SKM-1 (cell line): ENCODE measurements around the gene SKA2.
A peak's percentile ranks its signal among the peaks of the same experiment; 100 is the strongest.
"Not testable (repeated sequence)": the region's sequence is repeated elsewhere in the genome, so short reads cannot be mapped to it uniquely, and the experiment has no call there.

Experiments
- DNase-seq: peaks from one replicate; lab custom pipeline; 2025; ENCODE audit not compliant: unreplicated experiment; lab: John Stamatoyannopoulos, UW

The SKA2 gene

GRCh38 chr17:59154721-59155438 is at the start of gene SKA2:
SKA2 (minus strand) TSS chr17:59155186; CDS start chr17:59155163, 23 bp downstream.
- peak; percentile 100 for DNase-seq

GRCh38 chr17:59202320-59202719 is 47.3 kb upstream of the SKA2 start:
- DNase-seq: no peak

DNA sequence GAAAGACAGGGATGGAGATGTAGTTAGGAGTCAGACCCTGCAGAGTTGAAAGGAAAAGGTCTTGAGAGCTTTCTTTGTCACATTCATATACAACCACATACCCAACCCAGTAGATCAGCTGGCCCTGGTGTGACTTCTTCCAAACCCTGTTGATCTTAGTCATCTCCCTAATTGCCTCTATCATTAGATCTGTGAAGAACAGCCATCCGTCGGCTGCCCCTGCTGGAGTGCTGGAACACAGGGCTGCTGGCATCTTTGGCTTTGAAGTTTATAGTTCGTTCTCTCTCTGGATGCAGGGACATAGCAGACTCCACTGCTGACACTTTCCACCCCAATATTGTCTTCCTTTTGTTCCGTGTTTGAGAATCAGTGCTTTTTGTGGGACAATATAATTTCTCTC is 44.4 kb upstream of the SKA2 start:
- no peak for DNase-seq

DNA sequence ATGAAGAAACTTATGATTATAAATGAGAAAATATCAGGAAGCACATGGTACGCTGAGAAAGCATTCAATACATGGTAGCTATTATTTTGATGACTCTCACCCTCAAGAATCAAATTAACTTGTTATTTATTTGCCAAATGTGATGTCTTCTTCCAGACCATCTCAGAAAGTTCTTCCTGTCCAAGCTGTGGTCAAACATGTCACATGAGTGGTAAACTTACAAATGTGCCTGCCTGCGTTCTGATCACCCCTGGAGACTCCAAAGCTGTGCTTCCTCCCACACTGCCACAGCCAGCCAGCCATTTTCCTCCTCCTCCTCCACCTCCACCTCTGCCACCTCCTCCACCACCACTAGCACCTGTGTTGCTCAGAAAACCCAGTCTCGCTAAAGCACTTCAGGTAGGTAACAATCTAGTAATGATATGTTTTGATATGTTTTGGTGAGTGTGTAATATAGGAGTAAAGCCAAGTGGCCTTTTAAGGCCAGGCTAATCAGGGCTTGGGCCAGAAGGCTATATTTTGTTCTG is 38.4 kb upstream of the SKA2 start:
- DNase-seq: no peak

GRCh38 chr17:59190806-59191205 is 35.8 kb upstream of the SKA2 start:
- DNase-seq: no peak

DNA sequence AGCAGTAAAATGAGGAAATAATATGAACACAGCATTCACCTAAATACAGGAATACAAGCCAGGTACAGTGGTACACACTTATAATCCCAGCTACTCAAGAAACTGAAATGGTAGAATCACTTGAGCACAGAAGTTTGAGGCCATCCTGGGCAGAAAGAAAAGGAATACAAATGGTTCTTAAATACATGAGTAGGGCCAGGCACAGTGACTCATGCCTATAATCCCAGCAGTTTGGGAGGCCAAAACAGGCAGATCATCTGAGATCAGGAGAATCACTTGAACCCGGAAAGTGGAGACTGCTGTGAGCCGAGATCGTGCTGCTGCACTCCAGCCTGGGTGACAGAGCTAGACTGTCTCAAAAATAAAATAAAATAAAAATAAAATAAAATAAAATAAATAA is 31.9 kb upstream of the SKA2 start:
- DNase-seq: no peak

GRCh38 chr17:59185997-59186396 is 31.0 kb upstream of the SKA2 start:
- DNase-seq: no peak

DNA sequence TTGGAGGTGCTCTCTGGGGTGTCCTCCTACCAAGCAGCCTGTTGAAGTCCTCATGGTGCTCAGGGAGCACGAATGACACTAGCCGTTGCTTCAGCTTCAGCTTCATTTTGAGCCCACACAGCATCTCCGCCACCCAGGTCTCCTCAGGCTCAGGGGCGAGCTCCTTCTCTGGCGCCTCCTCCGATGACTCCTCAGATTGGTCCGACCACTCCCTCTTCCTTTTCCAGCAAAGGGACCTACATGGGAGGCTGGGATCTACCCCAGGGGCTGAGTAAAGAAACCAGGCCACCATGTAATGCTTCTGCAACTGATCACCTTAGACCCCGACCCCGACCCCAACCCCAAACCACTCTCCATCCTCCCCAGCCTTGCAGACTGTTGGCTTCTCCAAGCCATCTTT is 26.5 kb upstream of the SKA2 start:
- no peak for DNase-seq

DNA sequence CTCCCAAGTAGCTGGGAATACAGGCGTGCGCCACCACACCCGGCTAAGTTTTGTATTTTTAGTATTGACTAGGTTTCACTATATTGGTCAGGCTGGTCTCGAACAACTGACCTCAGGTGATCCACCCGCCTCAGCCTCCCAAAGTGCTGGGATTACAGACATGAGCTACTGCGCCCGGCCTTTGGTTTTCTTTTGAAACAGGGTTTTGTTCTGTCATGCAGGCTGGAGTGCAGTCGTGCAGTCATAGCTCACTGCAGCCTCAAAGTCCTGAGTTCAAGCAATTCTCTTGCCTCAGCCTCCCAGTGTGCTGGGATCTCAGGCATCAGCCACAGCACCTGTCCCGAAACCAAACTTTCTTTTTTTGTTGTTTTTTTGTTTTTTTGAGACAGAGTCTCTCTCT is 25.6 kb upstream of the SKA2 start:
- DNase-seq: no peak

- not testable (repeated sequence) for DNase-seq
These were observed 24.6 kb upstream of the SKA2 start for GRCh38 chr17:59179601-59180000.

DNA sequence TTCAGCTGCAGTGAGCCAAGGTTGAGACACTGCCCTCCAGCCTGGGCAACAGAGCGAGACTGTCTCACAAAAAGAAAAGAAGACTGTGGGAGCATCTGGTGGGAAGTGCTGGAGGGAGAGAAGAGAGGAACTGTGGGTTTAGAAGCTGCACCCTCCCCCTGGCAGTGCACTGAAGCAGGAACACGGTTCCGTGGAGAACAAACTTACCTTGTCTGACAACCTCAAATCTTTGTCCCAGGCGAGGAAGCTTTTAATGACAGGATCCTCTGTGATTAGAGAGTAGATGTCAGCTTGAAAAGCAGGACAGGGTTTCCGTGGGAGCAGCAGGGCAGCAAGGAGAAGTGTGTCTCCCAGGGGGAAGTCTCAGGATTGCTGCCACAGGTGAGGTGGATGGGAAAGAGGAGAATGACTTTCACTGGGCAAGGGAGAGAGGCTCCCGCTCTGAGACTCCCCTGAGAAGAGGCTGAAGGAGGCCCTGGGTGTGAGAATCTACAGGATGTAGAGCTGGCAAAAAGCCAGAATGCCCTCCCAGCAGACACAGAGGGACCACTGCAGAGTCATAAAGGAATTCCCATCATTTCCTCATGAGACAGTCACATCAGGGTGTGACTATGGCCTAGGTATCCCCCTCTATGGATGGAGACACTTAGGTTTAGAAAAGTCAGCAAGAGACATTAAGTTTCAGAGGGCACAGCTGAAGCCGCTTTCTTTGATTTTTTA is 23.4 kb upstream of the SKA2 start:
- no peak for DNase-seq

DNA sequence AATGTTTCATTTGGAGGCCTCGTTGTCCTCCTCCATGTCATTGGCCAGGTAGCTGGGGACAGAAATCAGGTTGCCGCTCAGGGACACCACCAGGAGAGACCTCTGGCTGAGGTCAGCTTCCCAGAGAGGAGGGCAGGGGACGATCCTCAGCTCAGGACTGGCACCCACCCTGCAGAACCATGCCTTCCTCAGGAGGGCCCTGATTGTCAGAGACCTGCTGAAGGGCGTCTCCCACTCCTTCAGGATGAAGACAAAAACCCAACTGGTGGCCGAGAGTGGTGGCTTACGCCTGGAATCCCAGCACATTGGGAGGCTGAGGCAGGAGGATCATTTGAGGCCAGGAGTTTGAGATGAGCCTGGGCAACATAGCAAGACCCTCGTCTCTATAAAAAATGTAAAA is 20.1 kb upstream of the SKA2 start:
- DNase-seq: no peak

DNA sequence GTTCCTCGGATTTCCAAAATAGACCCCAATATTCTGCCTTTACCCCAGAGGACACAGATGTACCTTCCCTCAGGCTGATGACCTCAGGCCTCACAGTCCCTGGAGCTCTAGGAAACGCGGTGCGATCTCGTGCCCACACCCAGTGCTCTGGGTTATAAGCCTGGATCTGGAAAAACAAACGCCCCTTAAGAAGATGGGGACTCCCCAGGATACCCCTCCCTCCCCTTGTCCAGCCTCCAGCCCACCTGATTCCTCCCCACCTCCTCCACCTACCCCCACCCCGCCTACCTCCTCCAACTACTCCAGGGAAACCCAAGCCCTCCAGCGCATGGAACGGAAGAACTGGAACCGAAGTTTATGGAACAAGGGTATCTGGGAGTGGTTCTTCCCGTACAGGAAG is 19.7 kb upstream of the SKA2 start:
- no peak for DNase-seq

GRCh38 chr17:59172436-59173004 is 17.5 kb upstream of the SKA2 start:
- no peak for DNase-seq

DNA sequence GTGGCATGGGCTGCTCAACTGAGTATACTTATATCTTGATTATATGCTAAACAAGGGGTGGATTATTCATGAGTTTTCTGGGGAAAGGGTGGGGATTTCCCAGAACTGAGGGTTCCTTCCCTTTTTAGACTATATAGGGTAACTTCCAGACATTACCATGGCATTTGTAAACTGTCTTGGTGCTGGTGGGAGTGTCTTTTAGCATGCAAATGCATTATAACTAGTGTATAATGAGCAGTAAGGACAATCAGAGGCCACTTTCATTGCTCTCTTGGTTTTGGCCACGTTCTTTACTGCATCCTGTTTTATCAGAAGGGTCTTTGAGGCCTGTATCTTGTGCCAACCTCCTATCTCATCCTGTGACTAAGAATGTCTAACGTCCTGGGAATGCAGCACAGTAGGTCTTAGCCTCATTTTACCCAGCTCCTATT is 12.6 kb upstream of the SKA2 start:
- DNase-seq: no peak

DNA sequence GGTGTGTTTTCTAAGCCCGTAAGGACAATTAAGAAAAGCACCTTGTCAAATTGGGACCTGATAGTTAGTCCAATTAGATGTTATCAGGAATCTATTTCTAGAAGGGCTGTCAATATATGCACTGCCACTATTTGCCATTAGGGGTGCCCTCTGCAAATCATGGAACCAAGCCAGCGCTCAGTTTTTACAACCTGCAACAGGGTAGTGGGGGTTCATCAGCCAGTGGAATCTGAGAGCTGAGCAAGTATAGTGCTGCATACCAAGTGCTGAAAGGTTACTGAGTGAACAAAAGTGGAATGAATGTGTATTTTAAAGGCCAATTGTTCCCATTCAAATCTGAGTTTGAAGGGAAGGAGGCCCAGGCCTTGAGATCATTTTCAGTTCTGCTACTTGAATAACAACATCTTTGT is 11.0 kb upstream of the SKA2 start:
- DNase-seq: no peak

DNA sequence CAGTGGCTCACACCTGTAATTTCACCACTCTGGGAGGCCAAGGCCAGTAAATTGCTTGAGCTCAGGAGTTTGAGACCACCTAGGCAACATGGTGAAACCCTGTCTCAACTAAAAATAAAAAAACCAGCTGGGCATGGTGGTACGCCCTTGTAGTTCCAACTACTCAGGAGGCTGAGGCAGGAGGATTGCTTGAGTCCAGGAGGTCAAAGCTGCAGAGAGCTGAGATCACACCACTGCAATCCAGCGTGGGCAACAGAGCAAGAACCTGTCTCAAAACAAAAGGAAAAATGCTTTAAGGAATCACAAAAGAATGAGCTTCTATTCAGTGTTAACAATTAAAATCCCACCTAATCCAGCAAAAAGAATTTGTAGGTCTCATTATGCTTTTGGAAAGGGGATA is 6.5 kb upstream of the SKA2 start:
- DNase-seq: no peak

GRCh38 chr17:59160157-59161025 is 5.4 kb upstream of the SKA2 start:
- DNase-seq: no peak

- DNase-seq: peak; percentile 100
These were observed 622 bp upstream of the SKA2 start, which contains the start of gene PRR11 for GRCh38 chr17:59155439-59156177. PRR11 (plus strand) TSS chr17:59155746; CDS start chr17:59169753, 14,007 bp downstream.

DNA sequence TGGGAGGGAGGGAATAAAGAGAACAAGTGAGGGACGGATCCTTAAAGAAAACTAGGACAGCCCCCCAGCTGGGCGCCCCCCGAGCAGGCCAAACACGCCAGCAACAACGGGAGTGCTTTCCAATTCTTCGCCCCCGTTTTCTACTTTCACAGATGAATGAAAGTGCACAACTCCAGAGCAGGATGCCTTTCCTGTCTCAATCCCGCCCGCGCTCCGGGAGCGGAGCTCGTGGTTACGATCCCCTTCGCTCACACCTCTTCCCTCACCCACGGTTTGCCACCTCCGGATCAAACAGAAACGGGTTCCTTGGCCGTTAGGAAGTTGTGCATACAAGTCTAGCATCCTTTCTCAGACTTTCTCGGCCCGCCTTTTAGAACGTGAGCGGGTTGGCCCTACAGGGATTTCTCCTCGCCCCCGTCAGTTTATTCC is 680 bp downstream of the SKA2 start:
- no peak for DNase-seq
